GM12878 (cell line): ENCODE data around the gene TP73. TPM values are rescaled to one million over a fixed set of nuclear protein-coding genes. Genes with fewer than 3 reads are reported as not detected.

Experiments used
- ATAC-seq: fragments of 200-7000 bp; cut with Tn5 transposase; 3 replicates; pipeline ENCODE4 v1.9.1; 2020; ENCODE audit warnings: mild to moderate bottlenecking, moderate library complexity
- BruUV-seq: library from RNA; stranded (reverse); fragments of 400-500 nt; replicated peaks from 2 replicates; lab custom pipeline; 2021; lab: Mats Ljungman, UMichigan
- CTCF ChIA-PET: fragments of 300-600 bp; sonication (Branson Sonifier 250); formaldehyde crosslinking; extraction: SDS; loops from one replicate; lab custom pipeline; 2021; ENCODE audit warnings: inconsistent platforms; lab: Yijun Ruan, JAX
- POLR2A ChIA-PET: fragments of 350-600 bp; formaldehyde crosslinking; extraction: SDS; loops from one replicate; lab custom pipeline; 2021; ENCODE audit warnings: inconsistent platforms; lab: Charles Lee
- RAD21 ChIA-PET: fragments of 300-600 bp; sonication (Branson Sonifier 250); formaldehyde crosslinking; loops from one replicate; lab custom pipeline; 2023; ENCODE audit warnings: antibody characterized with exemption; ENCODE audit not compliant: unreplicated experiment; lab: Charles Lee
- SMC1A ChIA-PET: fragments of 300-600 bp; sonication (Branson Sonifier 250); formaldehyde crosslinking; loops from one replicate; lab custom pipeline; 2023; ENCODE audit not compliant: unreplicated experiment, uncharacterized antibody; lab: Charles Lee
- DNase-seq: peaks from one replicate; pipeline ENCODE4 v3.0.0-alpha.2; 2011; ENCODE audit warnings: low read depth, low spot score
- FAIRE-seq: peaks from 3 replicates; lab custom pipeline; 2011; peaks lifted over from hg19 to GRCh38; lab: Jason Lieb, UNC
- H2AFZ ChIP-seq: 2 replicates; pipeline ENCODE4 v1.6.0; 2011; ENCODE audit warnings: low read depth, low read length, control low read depth; ENCODE audit not compliant: control insufficient read depth
- H3K27ac ChIP-seq: 2 replicates; pipeline ENCODE4 v1.5.1; 2011; ENCODE audit warnings: control low read depth; ENCODE audit not compliant: control insufficient read depth, insufficient read depth
- H3K27me3 ChIP-seq, 2 experiments: replicated peaks in 1 of 2; 2 replicates each; pipeline versions ENCODE4 v1.6.0 to v1.6.1; 2011; ENCODE audit warnings: low read length in 1 of 2; ENCODE audit not compliant: control insufficient read depth in 2 of 2, insufficient read depth in 2 of 2
- H3K36me3 ChIP-seq, 2 experiments: 2 replicates each; pipeline ENCODE4 v1.5.1; 2011; ENCODE audit warnings: low read length in 1 of 2; ENCODE audit not compliant: control insufficient read depth in 2 of 2, insufficient read depth in 2 of 2
- H3K4me1 ChIP-seq: 2 replicates; pipeline ENCODE4 v1.6.1; 2011; ENCODE audit warnings: mild to moderate bottlenecking, low read length, moderate library complexity, mixed read lengths; ENCODE audit not compliant: control insufficient read depth, insufficient read depth
- H3K4me2 ChIP-seq: 2 replicates; pipeline ENCODE4 v1.6.0; 2011; ENCODE audit warnings: control low read depth; ENCODE audit not compliant: control insufficient read depth, insufficient read depth
- H3K4me3 ChIP-seq: fragments of 200-600 bp; sonication (generic); 2 replicates; pipeline ENCODE4 v1.5.1; 2016
- H3K79me2 ChIP-seq: 2 replicates; pipeline ENCODE4 v1.6.0; 2011; ENCODE audit warnings: low read length; ENCODE audit not compliant: control insufficient read depth, insufficient read depth
- H3K9ac ChIP-seq: 2 replicates; pipeline ENCODE4 v1.8.0; 2011; ENCODE audit warnings: low read length, control low read depth, mixed read lengths; ENCODE audit not compliant: control insufficient read depth, insufficient read depth
- H3K9me3 ChIP-seq: replicated peaks from 3 replicates; pipeline ENCODE4 v1.5.1; 2011; ENCODE audit warnings: mild to moderate bottlenecking, low read length; ENCODE audit not compliant: control insufficient read depth, insufficient read depth
- H4K20me1 ChIP-seq: 2 replicates; pipeline ENCODE4 v1.6.0; 2011; ENCODE audit not compliant: control insufficient read depth, insufficient read depth
- CBX3 ChIP-seq: fragments of 200-600 bp; sonication (generic); IDR thresholded peaks from 2 replicates; pipeline ENCODE4 v1.6.1; 2016; ENCODE audit warnings: low read depth, borderline replicate concordance
- ZNF217 ChIP-seq: fragments of 450-650 bp; IDR thresholded peaks from 2 replicates; pipeline ENCODE4 v1.6.1; 2017; ENCODE audit warnings: antibody characterized with exemption, mild to moderate bottlenecking
- WGBS: methylation state at CpG from one replicate; pipeline ENCODE4 v1.1.6; 2016; ENCODE audit warnings: low lambda C conversion rate; ENCODE audit not compliant: insufficient replicate concordance, insufficient coverage; ENCODE audit errors: missing lambda C conversion rate; 5-methylcytosine and 5-hydroxymethylcytosine counted together
- in situ Hi-C: fragments of 300-500 bp; cut with MboI; formaldehyde crosslinking; loops from 9 replicates; pipeline ENCODE4 v1.14.3; 2018; ENCODE audit warnings: mixed read lengths
- intact Hi-C: fragments of 100-400 bp; cut with micrococcal nuclease; formaldehyde crosslinking; loops from one replicate; pipeline ENCODE4 v1.14.2; 2022; ENCODE audit not compliant: unreplicated experiment
- polyA plus RNA-seq, 11 experiments: library from polyadenylated mRNA; depleted of rRNA in 4 of 11; unstranded in 6 of 11; stranded (reverse) in 5 of 11; fragments of >200 nt; fragmentation: Nextera tagmentation in 4 of 11; fragmentation: Illumina TruSeq in 1 of 11; extraction: Ambion mirVana in 4 of 11; extraction: Trizol in 1 of 11; gene quantifications; 1 replicate in 1 of 11; 2 replicates in 10 of 11; pipeline versions ENCODE4 v1.2.1 to v1.2.3, GENCODE V29; 2011 to 2016; ENCODE audit warnings: inconsistent platforms in 2 of 11, missing spikeins in 2 of 11, low read depth in 1 of 11
- total RNA-seq, 4 experiments: library from RNA; depleted of rRNA in 3 of 4; stranded (reverse); fragments of >200 nt in 3 of 4; fragmentation: Illumina TruSeq in 1 of 4; extraction: Trizol in 1 of 4; gene quantifications; 2 replicates each; pipeline versions ENCODE4 v1.2.1 to v1.2.3, GENCODE V29; 2013 to 2021
- TF ChIP-seq, protein P1 (sequence below): fragments of 150-350 bp; IDR thresholded peaks from 2 replicates; pipeline ENCODE4 v1.6.1; 2016; ENCODE audit warnings: low read depth, low read length
- TF ChIP-seq, protein P2 (sequence below): fragments of 450-650 bp; IDR thresholded peaks from 2 replicates; pipeline ENCODE4 v1.6.1; 2017; ENCODE audit warnings: mild to moderate bottlenecking, moderate library complexity

The TP73 gene
- total and polyA plus RNA-seq, 10 of the 15 experiments (the other 5 are each of a cell fraction or from before 2014, with no cell fraction given) = 0.08 to 54.2 (median 14.9) TPM

DNA sequence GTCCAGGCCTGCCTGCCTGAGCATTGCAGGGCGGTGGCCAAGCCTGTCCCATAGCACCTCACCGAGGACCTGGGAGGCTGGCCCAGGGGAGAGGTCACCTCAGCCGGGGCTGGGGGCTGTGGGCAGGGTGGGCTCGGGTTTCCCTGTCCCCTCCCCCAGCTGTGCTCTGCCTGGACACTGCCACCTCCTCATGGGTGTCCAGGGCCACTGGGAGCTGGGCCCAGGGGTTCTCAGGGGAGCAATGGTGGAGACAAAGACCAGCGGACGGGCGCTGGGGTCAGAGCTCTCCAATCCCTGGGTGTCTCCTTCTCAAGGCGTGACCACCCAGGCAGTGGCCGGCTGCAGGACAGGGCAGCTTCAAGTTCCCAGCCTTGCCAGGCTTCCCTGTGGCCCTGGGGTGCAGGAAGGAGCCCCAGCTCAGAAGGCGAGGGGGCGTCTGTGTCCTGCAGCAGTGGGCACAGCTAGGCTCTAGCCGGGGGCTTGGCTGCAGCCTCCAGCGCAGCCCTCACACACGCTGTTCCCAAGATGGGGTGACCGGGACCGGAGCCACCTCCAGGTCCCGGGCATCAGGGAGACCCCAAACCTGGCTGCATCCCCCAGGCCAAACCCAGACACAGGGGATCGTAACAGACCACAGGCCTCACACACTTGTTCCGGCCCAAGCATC lies 29.0 kb downstream of the TP73 start:
- FAIRE-seq = no peak
- in situ Hi-C loops = no loop called here

More for the DNA sequence above, 29.0 kb downstream of the TP73 start:
- Histone ChIP-seq H4K20me1 (no peaks in the 10 kb centered on the region; the same call in 1 of the 2 replicates), H3K79me2 (peaks cover 36% of the 10 kb centered on the region), H3K27me3 (no peaks in the 10 kb centered on the region), H3K36me3 (peaks cover 2 to 40% of the 10 kb centered on the region in 2 experiments; a peak in 3 of 4 replicates), H3K4me2 (no peak overlapping the region), H3K27ac (no peak overlapping the region), H3K4me3 (no peak overlapping the region), H3K4me1 (peaks cover 33% of the 10 kb centered on the region), H3K9me3 (no peaks in the 10 kb centered on the region), H3K9ac (no peak overlapping the region), H2AFZ (no peak overlapping the region)
- BruUV-seq = no TSS peak
- WGBS = 89% methylated on average over 17 of the region's 19 CpGs
- intact Hi-C loops = no loop called here
- POLR2A ChIA-PET = no interaction called here
- RAD21 ChIA-PET = interaction anchor here (1.3 kb wide), 1 partner anchor 15 kb away, joined by 6 read pairs; no protein-coding TSS in a partner anchor
- no peak for DNase-seq
- CTCF ChIA-PET = no interaction called here
- SMC1A ChIA-PET = no interaction called here
- no peak for TF ChIP-seq CBX3
- no peak for TF ChIP-seq ZNF217
- TF ChIP-seq, protein P1, sequence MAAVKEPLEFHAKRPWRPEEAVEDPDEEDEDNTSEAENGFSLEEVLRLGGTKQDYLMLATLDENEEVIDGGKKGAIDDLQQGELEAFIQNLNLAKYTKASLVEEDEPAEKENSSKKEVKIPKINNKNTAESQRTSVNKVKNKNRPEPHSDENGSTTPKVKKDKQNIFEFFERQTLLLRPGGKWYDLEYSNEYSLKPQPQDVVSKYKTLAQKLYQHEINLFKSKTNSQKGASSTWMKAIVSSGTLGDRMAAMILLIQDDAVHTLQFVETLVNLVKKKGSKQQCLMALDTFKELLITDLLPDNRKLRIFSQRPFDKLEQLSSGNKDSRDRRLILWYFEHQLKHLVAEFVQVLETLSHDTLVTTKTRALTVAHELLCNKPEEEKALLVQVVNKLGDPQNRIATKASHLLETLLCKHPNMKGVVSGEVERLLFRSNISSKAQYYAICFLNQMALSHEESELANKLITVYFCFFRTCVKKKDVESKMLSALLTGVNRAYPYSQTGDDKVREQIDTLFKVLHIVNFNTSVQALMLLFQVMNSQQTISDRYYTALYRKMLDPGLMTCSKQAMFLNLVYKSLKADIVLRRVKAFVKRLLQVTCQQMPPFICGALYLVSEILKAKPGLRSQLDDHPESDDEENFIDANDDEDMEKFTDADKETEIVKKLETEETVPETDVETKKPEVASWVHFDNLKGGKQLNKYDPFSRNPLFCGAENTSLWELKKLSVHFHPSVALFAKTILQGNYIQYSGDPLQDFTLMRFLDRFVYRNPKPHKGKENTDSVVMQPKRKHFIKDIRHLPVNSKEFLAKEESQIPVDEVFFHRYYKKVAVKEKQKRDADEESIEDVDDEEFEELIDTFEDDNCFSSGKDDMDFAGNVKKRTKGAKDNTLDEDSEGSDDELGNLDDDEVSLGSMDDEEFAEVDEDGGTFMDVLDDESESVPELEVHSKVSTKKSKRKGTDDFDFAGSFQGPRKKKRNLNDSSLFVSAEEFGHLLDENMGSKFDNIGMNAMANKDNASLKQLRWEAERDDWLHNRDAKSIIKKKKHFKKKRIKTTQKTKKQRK = no peak
- TF ChIP-seq, protein P2, sequence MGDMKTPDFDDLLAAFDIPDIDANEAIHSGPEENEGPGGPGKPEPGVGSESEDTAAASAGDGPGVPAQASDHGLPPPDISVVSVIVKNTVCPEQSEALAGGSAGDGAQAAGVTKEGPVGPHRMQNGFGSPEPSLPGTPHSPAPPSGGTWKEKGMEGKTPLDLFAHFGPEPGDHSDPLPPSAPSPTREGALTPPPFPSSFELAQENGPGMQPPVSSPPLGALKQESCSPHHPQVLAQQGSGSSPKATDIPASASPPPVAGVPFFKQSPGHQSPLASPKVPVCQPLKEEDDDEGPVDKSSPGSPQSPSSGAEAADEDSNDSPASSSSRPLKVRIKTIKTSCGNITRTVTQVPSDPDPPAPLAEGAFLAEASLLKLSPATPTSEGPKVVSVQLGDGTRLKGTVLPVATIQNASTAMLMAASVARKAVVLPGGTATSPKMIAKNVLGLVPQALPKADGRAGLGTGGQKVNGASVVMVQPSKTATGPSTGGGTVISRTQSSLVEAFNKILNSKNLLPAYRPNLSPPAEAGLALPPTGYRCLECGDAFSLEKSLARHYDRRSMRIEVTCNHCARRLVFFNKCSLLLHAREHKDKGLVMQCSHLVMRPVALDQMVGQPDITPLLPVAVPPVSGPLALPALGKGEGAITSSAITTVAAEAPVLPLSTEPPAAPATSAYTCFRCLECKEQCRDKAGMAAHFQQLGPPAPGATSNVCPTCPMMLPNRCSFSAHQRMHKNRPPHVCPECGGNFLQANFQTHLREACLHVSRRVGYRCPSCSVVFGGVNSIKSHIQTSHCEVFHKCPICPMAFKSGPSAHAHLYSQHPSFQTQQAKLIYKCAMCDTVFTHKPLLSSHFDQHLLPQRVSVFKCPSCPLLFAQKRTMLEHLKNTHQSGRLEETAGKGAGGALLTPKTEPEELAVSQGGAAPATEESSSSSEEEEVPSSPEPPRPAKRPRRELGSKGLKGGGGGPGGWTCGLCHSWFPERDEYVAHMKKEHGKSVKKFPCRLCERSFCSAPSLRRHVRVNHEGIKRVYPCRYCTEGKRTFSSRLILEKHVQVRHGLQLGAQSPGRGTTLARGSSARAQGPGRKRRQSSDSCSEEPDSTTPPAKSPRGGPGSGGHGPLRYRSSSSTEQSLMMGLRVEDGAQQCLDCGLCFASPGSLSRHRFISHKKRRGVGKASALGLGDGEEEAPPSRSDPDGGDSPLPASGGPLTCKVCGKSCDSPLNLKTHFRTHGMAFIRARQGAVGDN = no peak
- ATAC-seq = no peak
